Myocyte (in vitro differentiated cells): ENCODE results near the gene ACER3. TPM values are rescaled to one million over a fixed set of nuclear protein-coding genes. Genes with fewer than 3 reads are reported as not detected.
"Not testable (repeated sequence)": the region's sequence is repeated elsewhere in the genome, so short reads cannot be mapped to it uniquely, and the experiment has no call there.

Experiments used
- DNase-seq: peaks from one replicate; pipeline ENCODE4 v3.0.0-alpha.2; 2012; ENCODE audit warnings: low read depth
- total RNA-seq: library from RNA; depleted of rRNA; stranded (reverse); fragments of >200 nt; gene quantifications from 2 replicates; pipeline ENCODE4 v1.2.3, GENCODE V29; 2014

ACER3 gene
- total RNA-seq, 1 donor from 2014 or later, result 4.4 TPM

GRCh38 chr11:77057938-77058474 lies 197.3 kb downstream of the ACER3 start:
- DNase-seq, result no peak

- DNase-seq, result no peak
Observed at GRCh38 chr11:77058900-77059299, 198.2 kb downstream of the ACER3 start.

- no peak for DNase-seq
Observed at GRCh38 chr11:77059806-77060205, 199.1 kb downstream of the ACER3 start.

GRCh38 chr11:77060234-77060633 lies 199.5 kb downstream of the ACER3 start:
- DNase-seq, result no peak

- DNase-seq, result not testable (repeated sequence)
Observed at GRCh38 chr11:77061258-77061657, 200.5 kb downstream of the ACER3 start.

- no peak for DNase-seq
Observed at GRCh38 chr11:77062924-77063323, 202.2 kb downstream of the ACER3 start.

- DNase-seq, result no peak
Observed at GRCh38 chr11:77063407-77063806, 202.7 kb downstream of the ACER3 start.

- no peak for DNase-seq
Observed at GRCh38 chr11:77063861-77064260, 203.1 kb downstream of the ACER3 start.

- DNase-seq, result no peak
Observed at GRCh38 chr11:77064648-77065217, 204.0 kb downstream of the ACER3 start.

GRCh38 chr11:77065878-77066228 lies 205.1 kb downstream of the ACER3 start:
- peak; percentile 42 for DNase-seq

- DNase-seq, result peak; percentile 93
Observed at GRCh38 chr11:77066229-77067042, 205.7 kb downstream of the ACER3 start, which contains the start of gene CAPN5. TSS of gene CAPN5 (plus strand) at chr11:77066971. CDS start at chr11:77084887, 17,916 bp downstream.

- no peak for DNase-seq
Observed at GRCh38 chr11:77067861-77068443, 207.2 kb downstream of the ACER3 start.

GRCh38 chr11:77068457-77069335 lies 208.0 kb downstream of the ACER3 start:
- peak; percentile 20 for DNase-seq

GRCh38 chr11:77069336-77069968 lies 208.7 kb downstream of the ACER3 start:
- no peak for DNase-seq

GRCh38 chr11:77069969-77070582 lies 209.4 kb downstream of the ACER3 start:
- peak; percentile 35 for DNase-seq

- no peak for DNase-seq
Observed at GRCh38 chr11:77071077-77071476, 210.4 kb downstream of the ACER3 start.

- no peak for DNase-seq
Observed at GRCh38 chr11:77071671-77072605, 211.2 kb downstream of the ACER3 start.

GRCh38 chr11:77072851-77073327 lies 212.2 kb downstream of the ACER3 start:
- DNase-seq, result no peak
